ENCODE measurements around the gene PSMF1. TPM values are rescaled to one million over a fixed set of nuclear protein-coding genes. Genes with fewer than 3 reads are reported as not detected.

The PSMF1 gene
- total RNA-seq, 1 donor from 2014 or later = 142 TPM

DNA sequence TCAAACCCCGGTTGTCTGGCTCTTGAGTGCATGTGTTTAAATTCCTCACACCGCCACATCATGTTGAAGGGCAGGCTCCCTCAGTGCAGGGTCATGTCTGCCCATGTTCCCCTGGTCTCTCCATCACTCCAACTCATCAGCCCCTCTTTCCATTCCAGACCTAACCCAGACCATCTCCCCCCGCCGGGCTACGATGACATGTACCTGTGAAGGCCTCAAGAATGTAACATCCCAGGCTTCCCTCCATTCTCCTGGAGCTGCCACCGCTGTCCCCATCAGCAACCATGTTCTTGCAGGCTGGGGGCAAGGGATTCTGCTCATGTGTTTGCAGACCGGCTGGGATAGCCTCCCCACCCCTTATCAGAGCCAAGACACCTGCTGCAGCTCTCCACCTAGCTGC, 46.5 kb downstream of the PSMF1 start:
- no peaks in the 10 kb centered on the region for H3K27me3 Mint-ChIP-seq
- no peak overlapping the region for H3K4me3 Mint-ChIP-seq
- no peaks in the 10 kb centered on the region for H3K9me3 Mint-ChIP-seq
- H3K27ac Mint-ChIP-seq = no peak overlapping the region
- peaks cover 34% of the 10 kb centered on the region for H3K36me3 Mint-ChIP-seq
- TF ChIP-seq, protein P1, sequence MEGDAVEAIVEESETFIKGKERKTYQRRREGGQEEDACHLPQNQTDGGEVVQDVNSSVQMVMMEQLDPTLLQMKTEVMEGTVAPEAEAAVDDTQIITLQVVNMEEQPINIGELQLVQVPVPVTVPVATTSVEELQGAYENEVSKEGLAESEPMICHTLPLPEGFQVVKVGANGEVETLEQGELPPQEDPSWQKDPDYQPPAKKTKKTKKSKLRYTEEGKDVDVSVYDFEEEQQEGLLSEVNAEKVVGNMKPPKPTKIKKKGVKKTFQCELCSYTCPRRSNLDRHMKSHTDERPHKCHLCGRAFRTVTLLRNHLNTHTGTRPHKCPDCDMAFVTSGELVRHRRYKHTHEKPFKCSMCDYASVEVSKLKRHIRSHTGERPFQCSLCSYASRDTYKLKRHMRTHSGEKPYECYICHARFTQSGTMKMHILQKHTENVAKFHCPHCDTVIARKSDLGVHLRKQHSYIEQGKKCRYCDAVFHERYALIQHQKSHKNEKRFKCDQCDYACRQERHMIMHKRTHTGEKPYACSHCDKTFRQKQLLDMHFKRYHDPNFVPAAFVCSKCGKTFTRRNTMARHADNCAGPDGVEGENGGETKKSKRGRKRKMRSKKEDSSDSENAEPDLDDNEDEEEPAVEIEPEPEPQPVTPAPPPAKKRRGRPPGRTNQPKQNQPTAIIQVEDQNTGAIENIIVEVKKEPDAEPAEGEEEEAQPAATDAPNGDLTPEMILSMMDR (conservative IDR thresholded peaks at IDR 0.05) = no peak
- no peaks in the 10 kb centered on the region for H3K4me1 Mint-ChIP-seq (ENCODE audit: unreplicated experiment)
- no peak for DNase-seq (ENCODE audit: extremely low spot score, unreplicated experiment)

DNA sequence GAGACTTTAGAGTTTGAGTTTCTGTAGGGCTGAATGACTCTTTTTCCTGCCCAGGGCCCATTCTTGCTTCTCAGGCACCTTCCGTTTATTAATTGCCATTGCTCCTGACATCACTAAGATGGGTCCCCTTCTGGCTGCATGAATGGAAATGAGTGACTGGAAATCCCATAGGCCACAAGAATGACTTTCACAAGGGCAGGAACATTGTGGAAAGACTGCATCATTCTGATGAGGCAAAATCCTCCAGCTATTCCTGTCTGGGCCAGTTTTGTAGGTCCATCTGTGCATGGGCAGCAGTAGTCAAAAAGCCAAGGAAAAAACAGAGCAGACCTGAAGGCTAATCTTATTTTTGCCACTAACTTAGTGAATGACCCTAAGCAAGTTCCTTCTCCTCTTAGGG, 47.1 kb downstream of the PSMF1 start:
- TF ChIP-seq, protein P1 (conservative IDR thresholded peaks at IDR 0.05) = no peak
- Mint-ChIP-seq H3K36me3 (peaks cover 37% of the 10 kb centered on the region), H3K27me3 (no peaks in the 10 kb centered on the region), H3K27ac (no peak overlapping the region), H3K4me3 (no peak overlapping the region), H3K4me1 (ENCODE audit: unreplicated experiment) (no peaks in the 10 kb centered on the region), H3K9me3 (no peaks in the 10 kb centered on the region)
- DNase-seq (ENCODE audit: extremely low spot score, unreplicated experiment) = no peak

DNA sequence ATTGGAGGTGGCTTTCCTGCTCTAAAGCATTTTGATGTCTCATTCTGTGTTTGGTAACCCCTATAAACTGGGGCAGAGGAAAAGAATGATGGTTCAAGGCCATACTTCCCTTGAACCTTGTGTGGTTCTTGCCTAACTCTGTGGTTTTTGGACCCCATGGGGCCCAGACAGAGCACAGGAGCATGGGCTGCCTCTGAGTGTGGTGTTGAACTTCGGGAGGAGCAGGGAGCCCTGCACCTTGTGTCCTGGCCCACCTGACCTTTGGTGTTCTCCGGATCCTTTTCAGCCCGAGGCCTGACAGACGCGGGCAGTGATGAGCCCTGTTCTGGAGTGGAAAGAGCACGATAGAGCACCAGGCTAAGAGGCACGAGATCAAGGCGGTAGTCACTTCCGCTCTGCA, 47.5 kb downstream of the PSMF1 start:
- no peaks in the 10 kb centered on the region for H3K4me1 Mint-ChIP-seq (ENCODE audit: unreplicated experiment)
- peaks cover 35% of the 10 kb centered on the region for H3K36me3 Mint-ChIP-seq
- no peaks in the 10 kb centered on the region for H3K9me3 Mint-ChIP-seq
- no peak for DNase-seq (ENCODE audit: extremely low spot score, unreplicated experiment)
- TF ChIP-seq, protein P1 (conservative IDR thresholded peaks at IDR 0.05) = no peak
- H3K27me3 Mint-ChIP-seq = no peaks in the 10 kb centered on the region
- H3K4me3 Mint-ChIP-seq = no peak overlapping the region
- no peak overlapping the region for H3K27ac Mint-ChIP-seq

DNA sequence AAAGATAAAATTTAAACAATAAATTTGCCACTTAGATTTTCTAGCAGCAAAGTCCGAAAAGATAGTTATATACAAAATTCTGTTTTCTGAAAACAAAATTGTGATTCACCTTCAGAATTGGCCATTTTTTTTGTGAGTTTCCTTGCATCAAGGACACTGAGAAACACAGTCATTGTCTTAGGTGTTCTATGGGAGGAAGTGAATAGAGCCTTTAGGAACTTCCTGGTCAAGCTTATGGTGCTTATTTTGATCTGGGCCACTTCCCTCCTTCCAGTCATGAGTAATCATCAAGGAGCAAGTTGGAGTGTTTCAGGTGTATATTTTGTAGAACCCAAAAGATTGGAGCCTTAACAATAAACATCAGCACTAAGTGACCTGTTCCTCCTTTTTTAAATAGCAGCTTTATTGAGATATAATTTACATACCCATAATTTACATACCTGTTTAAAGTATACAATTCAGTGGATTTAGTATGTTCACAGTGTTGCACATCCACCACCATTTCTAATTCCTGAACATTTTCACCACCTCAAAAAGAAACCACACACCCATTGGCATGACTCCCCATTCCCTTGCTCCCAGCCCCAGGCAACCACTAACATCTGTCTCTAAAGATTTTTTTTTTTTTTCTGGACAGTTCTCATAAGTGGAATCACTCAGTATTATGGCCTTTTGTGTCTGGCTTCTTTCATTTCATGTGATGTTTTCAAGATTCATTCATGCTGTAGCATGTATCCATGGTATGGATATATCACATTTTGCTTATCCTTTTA, 48.7 kb downstream of the PSMF1 start:
- no peak for DNase-seq (ENCODE audit: extremely low spot score, unreplicated experiment)
- no peaks in the 10 kb centered on the region for H3K9me3 Mint-ChIP-seq
- no peak overlapping the region for H3K27ac Mint-ChIP-seq
- H3K36me3 Mint-ChIP-seq = peaks cover 35% of the 10 kb centered on the region
- TF ChIP-seq, protein P1 (conservative IDR thresholded peaks at IDR 0.05) = no peak
- no peaks in the 10 kb centered on the region for H3K27me3 Mint-ChIP-seq
- no peak overlapping the region for H3K4me3 Mint-ChIP-seq
- H3K4me1 Mint-ChIP-seq (ENCODE audit: unreplicated experiment) = no peaks in the 10 kb centered on the region

DNA sequence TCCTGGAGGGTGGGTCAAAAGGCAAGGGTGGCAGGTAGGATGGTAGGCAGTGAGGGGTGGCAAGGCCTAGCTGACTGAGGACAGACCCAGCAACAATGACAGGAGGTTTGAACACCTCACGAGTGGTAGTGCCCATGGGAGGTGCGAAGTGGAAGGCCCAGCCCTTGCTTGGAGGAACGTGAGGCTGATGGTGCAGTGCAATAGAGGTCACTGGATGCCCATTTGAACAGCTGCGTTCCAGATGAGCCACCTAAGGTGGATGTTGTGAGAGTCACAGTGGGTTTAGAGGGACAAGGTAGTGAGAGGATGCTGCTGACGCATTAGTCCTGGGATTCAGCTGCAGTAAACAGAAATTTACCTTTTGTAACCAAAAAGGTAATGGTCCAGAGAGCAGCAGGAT, 50.8 kb downstream of the PSMF1 start:
- H3K36me3 Mint-ChIP-seq = peaks cover 36% of the 10 kb centered on the region
- H3K4me1 Mint-ChIP-seq (ENCODE audit: unreplicated experiment) = no peaks in the 10 kb centered on the region
- TF ChIP-seq, protein P1 (conservative IDR thresholded peaks at IDR 0.05) = no peak
- DNase-seq (ENCODE audit: extremely low spot score, unreplicated experiment) = no peak
- H3K27ac Mint-ChIP-seq = no peak overlapping the region
- H3K27me3 Mint-ChIP-seq = no peaks in the 10 kb centered on the region
- no peaks in the 10 kb centered on the region for H3K9me3 Mint-ChIP-seq
- no peak overlapping the region for H3K4me3 Mint-ChIP-seq
